Measurements from ENCODE around the gene CRYBG1.

The CRYBG1 gene

DNA sequence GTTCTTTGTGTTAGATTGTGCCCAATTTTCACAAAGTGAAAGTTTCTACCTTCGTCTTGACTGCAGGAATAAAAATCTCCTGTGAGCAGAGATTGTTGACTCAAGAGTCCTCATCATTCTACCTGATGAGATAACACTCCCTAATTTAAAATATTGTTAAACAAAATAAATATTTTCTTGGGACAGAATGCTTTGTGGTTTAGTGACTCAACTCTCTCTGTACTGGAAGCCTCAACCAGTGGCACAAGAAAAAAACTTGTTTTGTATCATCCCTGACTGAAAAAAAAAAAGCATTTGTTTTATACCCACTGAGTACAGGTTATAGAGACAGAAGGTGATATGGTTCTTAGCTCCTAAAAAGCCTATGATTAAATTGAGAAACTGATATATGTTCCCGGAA, 78.9 kb downstream of the CRYBG1 start:
- peaks cover 9% of the 10 kb centered on the region for H3K27me3 ChIP-seq (ENCODE audit: insufficient read depth, poor library complexity, severe bottlenecking)
- no peak for DNase-seq (ENCODE audit: low read depth in 1 of 2, low spot score in 1 of 2)
- no peak for TF ChIP-seq SPI1 (IDR thresholded peaks at IDR 0.05; ENCODE audit: borderline replicate concordance, low read depth)
- no peak for TF ChIP-seq CTCF (IDR thresholded peaks at IDR 0.05; ENCODE audit: insufficient read depth, low read length)
- TF ChIP-seq GABPA (IDR thresholded peaks at IDR 0.05; ENCODE audit: low read depth): no peak
- no peak for TF ChIP-seq REST (IDR thresholded peaks at IDR 0.05; ENCODE audit: insufficient replicate concordance, low read depth)
- no peak for TF ChIP-seq POLR2AphosphoS5 (IDR thresholded peaks at IDR 0.05; ENCODE audit: low read depth)
- no peak overlapping the region for H3K4me3 ChIP-seq (replicated peaks; ENCODE audit: insufficient read depth, low read length)
- no peak overlapping the region for H3K27ac ChIP-seq (replicated peaks)

DNA sequence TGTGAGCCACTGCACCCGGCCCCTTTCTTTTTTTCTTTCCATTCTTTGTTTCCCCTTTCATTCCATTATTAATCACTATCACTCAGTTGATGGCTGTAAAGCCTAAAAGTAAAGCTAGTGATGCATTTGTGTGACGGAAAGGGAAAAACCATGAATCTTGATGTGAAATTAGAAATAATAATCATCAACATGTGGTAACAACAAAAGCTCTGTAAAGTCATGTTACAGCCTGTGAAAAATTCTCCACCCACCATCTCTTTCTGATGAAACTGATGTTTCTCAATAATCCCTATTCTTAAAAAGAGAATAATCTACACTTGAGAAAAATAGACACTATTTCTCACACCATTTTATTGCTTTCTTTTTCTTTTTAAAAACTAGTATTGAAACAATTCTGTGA, 80.0 kb downstream of the CRYBG1 start:
- Histone ChIP-seq H3K27ac (replicated peaks) (no peak overlapping the region), H3K27me3 (ENCODE audit: insufficient read depth, poor library complexity, severe bottlenecking) (peaks cover 9% of the 10 kb centered on the region), H3K4me3 (replicated peaks; ENCODE audit: insufficient read depth, low read length) (no peak overlapping the region)
- TF ChIP-seq GABPA (IDR thresholded peaks at IDR 0.05; ENCODE audit: low read depth): no peak
- no peak for TF ChIP-seq POLR2AphosphoS5 (IDR thresholded peaks at IDR 0.05; ENCODE audit: low read depth)
- TF ChIP-seq SPI1 (IDR thresholded peaks at IDR 0.05; ENCODE audit: borderline replicate concordance, low read depth): no peak
- no peak for TF ChIP-seq CTCF (IDR thresholded peaks at IDR 0.05; ENCODE audit: insufficient read depth, low read length)
- TF ChIP-seq REST (IDR thresholded peaks at IDR 0.05; ENCODE audit: insufficient replicate concordance, low read depth): no peak
- no peak for DNase-seq (ENCODE audit: low read depth in 1 of 2, low spot score in 1 of 2)

DNA sequence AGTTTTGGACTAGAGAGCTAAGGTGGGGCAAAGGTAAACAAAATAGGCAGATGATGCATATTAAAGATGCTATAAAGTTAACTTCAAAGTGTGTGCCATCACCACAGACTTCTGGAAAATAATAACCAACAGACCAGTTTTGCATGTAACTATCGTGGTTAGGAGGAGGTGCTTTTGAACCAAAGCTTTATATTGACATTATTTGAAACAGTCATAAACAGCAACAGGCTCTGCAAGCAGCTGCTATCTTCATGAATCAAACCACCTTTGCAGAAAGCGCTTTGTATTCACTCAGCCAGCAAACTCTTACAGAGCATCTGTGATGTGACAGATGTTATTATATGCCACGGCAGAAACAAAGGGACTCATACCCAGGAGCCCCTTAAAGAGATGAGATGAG, 81.9 kb downstream of the CRYBG1 start:
- TF ChIP-seq POLR2AphosphoS5 (IDR thresholded peaks at IDR 0.05; ENCODE audit: low read depth) (no peak), GABPA (IDR thresholded peaks at IDR 0.05; ENCODE audit: low read depth) (no peak), SPI1 (IDR thresholded peaks at IDR 0.05; ENCODE audit: borderline replicate concordance, low read depth) (no peak), CTCF (IDR thresholded peaks at IDR 0.05; ENCODE audit: insufficient read depth, low read length) (no peak)
- H3K27ac ChIP-seq (replicated peaks): no peak overlapping the region

More for the DNA sequence above, 81.9 kb downstream of the CRYBG1 start:
- Histone ChIP-seq H3K4me3 (replicated peaks; ENCODE audit: insufficient read depth, low read length) (no peak overlapping the region), H3K27me3 (ENCODE audit: insufficient read depth, poor library complexity, severe bottlenecking) (peaks cover 9% of the 10 kb centered on the region)
- no peak for DNase-seq (ENCODE audit: low read depth in 1 of 2, low spot score in 1 of 2)
